Activated T-cell treated with anti-CD3 and anti-CD28 coated beads, Interleukin-2, amount 50 U/mL, for 24 hours (primary cell): ENCODE results near the gene ZNF101.
"Not testable (repeated sequence)": the region's sequence is repeated elsewhere in the genome, so short reads cannot be mapped to it uniquely, and the experiment has no call there.

ENCODE experiments used
- DNase-seq: peaks from one replicate; pipeline ENCODE4 v3.0.0-alpha.2; 2020
- H3K27ac Mint-ChIP-seq: 2 replicates; pipeline ENCODE4 v1.8.0; 2020; ENCODE audit warnings: mild to moderate bottlenecking, mixed read lengths
- H3K27me3 Mint-ChIP-seq: 2 replicates; pipeline ENCODE4 v1.8.0; 2020; ENCODE audit warnings: mixed read lengths
- H3K36me3 Mint-ChIP-seq: 2 replicates; pipeline ENCODE4 v1.8.0; 2020; ENCODE audit warnings: low read depth, mixed read lengths
- H3K4me1 Mint-ChIP-seq: 2 replicates; pipeline ENCODE4 v1.8.0; 2020; ENCODE audit warnings: low read depth, mixed read lengths
- H3K4me3 Mint-ChIP-seq: 2 replicates; pipeline ENCODE4 v1.8.0; 2020; ENCODE audit warnings: mild to moderate bottlenecking, moderate library complexity, mixed read lengths
- H3K9me3 Mint-ChIP-seq: 2 replicates; pipeline ENCODE4 v1.8.0; 2020; ENCODE audit warnings: mixed read lengths

ZNF101 gene

GRCh38 chr19:19662344-19662743 lies 6.3 kb upstream of the ZNF101 start:
- Mint-ChIP-seq H3K4me3 (peak overlapping the region; percentile 95), H3K36me3 (peaks cover 59% of the 10 kb centered on the region), H3K4me1 (peaks cover 29% of the 10 kb centered on the region), H3K27me3 (no peaks in the 10 kb centered on the region), H3K9me3 (no peaks in the 10 kb centered on the region), H3K27ac (peak overlapping the region; percentile 97)
- no peak for DNase-seq

- Mint-ChIP-seq H3K27me3 (no peaks in the 10 kb centered on the region), H3K36me3 (peaks cover 57% of the 10 kb centered on the region)
These were observed 5.8 kb upstream of the ZNF101 start for GRCh38 chr19:19662871-19663255.

GRCh38 chr19:19663256-19664120 lies 5.2 kb upstream of the ZNF101 start, which contains the start of gene ATP13A1:
Gene ATP13A1, minus strand, starts transcription at chr19:19663676. Its CDS starts 10 bp downstream, at chr19:19663666.
- no peaks in the 10 kb centered on the region for H3K27me3 Mint-ChIP-seq
- no peaks in the 10 kb centered on the region for H3K9me3 Mint-ChIP-seq
- H3K4me3 Mint-ChIP-seq, result peak within 1 kb of the TSS; percentile 95
- H3K4me1 Mint-ChIP-seq, result peaks cover 41% of the 10 kb centered on the region
- DNase-seq, result peak; percentile 95
- H3K27ac Mint-ChIP-seq, result peak within 1 kb of the TSS; percentile 97
- peaks cover 58% of the 10 kb centered on the region for H3K36me3 Mint-ChIP-seq

More at GRCh38 chr19:19662871-19663255, 5.8 kb upstream of the ZNF101 start:
- Mint-ChIP-seq H3K4me1 (peaks cover 35% of the 10 kb centered on the region), H3K9me3 (no peaks in the 10 kb centered on the region), H3K4me3 (peak overlapping the region; percentile 95), H3K27ac (peak overlapping the region; percentile 97)
- no peak for DNase-seq

GRCh38 chr19:19665420-19665948 lies 3.2 kb upstream of the ZNF101 start:
- peak; percentile 20 for DNase-seq
- not testable (repeated sequence) for H3K4me3 Mint-ChIP-seq, H3K9me3 Mint-ChIP-seq, H3K27me3 Mint-ChIP-seq
- Mint-ChIP-seq H3K36me3 (peaks cover 56% of the 10 kb centered on the region), H3K27ac (peak overlapping the region; percentile 11), H3K4me1 (peaks cover 46% of the 10 kb centered on the region)

GRCh38 chr19:19670070-19670551 lies 1.5 kb downstream of the ZNF101 start:
- peak overlapping the region; percentile 86 for H3K4me3 Mint-ChIP-seq
- H3K27ac Mint-ChIP-seq, result peak overlapping the region; percentile 90
- peaks cover 12% of the 10 kb centered on the region for H3K9me3 Mint-ChIP-seq
- H3K4me1 Mint-ChIP-seq, result peaks cover 42% of the 10 kb centered on the region
- DNase-seq, result peak; percentile 31
- peaks cover 72% of the 10 kb centered on the region for H3K36me3 Mint-ChIP-seq
- H3K27me3 Mint-ChIP-seq, result no peaks in the 10 kb centered on the region

- H3K27me3 Mint-ChIP-seq, result no peaks in the 10 kb centered on the region
- peaks cover 32% of the 10 kb centered on the region for H3K9me3 Mint-ChIP-seq
- peak; percentile 20 for DNase-seq
- no peak overlapping the region for H3K4me3 Mint-ChIP-seq
- H3K4me1 Mint-ChIP-seq, result peaks cover 44% of the 10 kb centered on the region
- peaks cover 92% of the 10 kb centered on the region for H3K36me3 Mint-ChIP-seq
- H3K27ac Mint-ChIP-seq, result no peak overlapping the region
These were observed 4.2 kb downstream of the ZNF101 start for GRCh38 chr19:19672816-19673215.

- Mint-ChIP-seq H3K9me3 (peaks cover 43% of the 10 kb centered on the region), H3K27ac (no peak overlapping the region), H3K36me3 (peaks cover 98% of the 10 kb centered on the region), H3K27me3 (no peaks in the 10 kb centered on the region), H3K4me1 (peaks cover 37% of the 10 kb centered on the region), H3K4me3 (no peak overlapping the region)
- DNase-seq, result no peak
These were observed 5.7 kb downstream of the ZNF101 start for GRCh38 chr19:19674315-19674714.

GRCh38 chr19:19677579-19677978 lies 8.9 kb downstream of the ZNF101 start:
- H3K27ac Mint-ChIP-seq, result peak overlapping the region; percentile 15
- no peak for DNase-seq
- no peaks in the 10 kb centered on the region for H3K27me3 Mint-ChIP-seq
- peaks cover 98% of the 10 kb centered on the region for H3K36me3 Mint-ChIP-seq
- H3K4me3 Mint-ChIP-seq, result no peak overlapping the region
- H3K4me1 Mint-ChIP-seq, result peaks cover 17% of the 10 kb centered on the region
- peaks cover 50% of the 10 kb centered on the region for H3K9me3 Mint-ChIP-seq

GRCh38 chr19:19679176-19680073 lies 10.8 kb downstream of the ZNF101 start:
- H3K4me1 Mint-ChIP-seq, result peaks cover 14% of the 10 kb centered on the region
- DNase-seq, result no peak
- H3K27ac Mint-ChIP-seq, result no peak overlapping the region
- H3K27me3 Mint-ChIP-seq, result no peaks in the 10 kb centered on the region
- H3K4me3 Mint-ChIP-seq, result no peak overlapping the region
- H3K36me3 Mint-ChIP-seq, result peaks cover 98% of the 10 kb centered on the region
- peaks cover 61% of the 10 kb centered on the region for H3K9me3 Mint-ChIP-seq

GRCh38 chr19:19686119-19686518 lies 17.5 kb downstream of the ZNF101 start:
- not testable (repeated sequence) for H3K4me1 Mint-ChIP-seq, H3K27me3 Mint-ChIP-seq, H3K27ac Mint-ChIP-seq, DNase-seq, H3K4me3 Mint-ChIP-seq
- peaks cover 66% of the 10 kb centered on the region for H3K36me3 Mint-ChIP-seq
- peaks cover 30% of the 10 kb centered on the region for H3K9me3 Mint-ChIP-seq

GRCh38 chr19:19686580-19686979 lies 17.9 kb downstream of the ZNF101 start:
- DNase-seq, result no peak
- Mint-ChIP-seq H3K27me3 (no peaks in the 10 kb centered on the region), H3K4me3 (no peak overlapping the region), H3K36me3 (peaks cover 63% of the 10 kb centered on the region), H3K9me3 (peaks cover 29% of the 10 kb centered on the region), H3K27ac (no peak overlapping the region), H3K4me1 (no peaks in the 10 kb centered on the region)

- H3K36me3 Mint-ChIP-seq, result peaks cover 62% of the 10 kb centered on the region
- no peak overlapping the region for H3K27ac Mint-ChIP-seq
- H3K4me1 Mint-ChIP-seq, result no peaks in the 10 kb centered on the region
- peaks cover 29% of the 10 kb centered on the region for H3K9me3 Mint-ChIP-seq
- no peak overlapping the region for H3K4me3 Mint-ChIP-seq
- H3K27me3 Mint-ChIP-seq, result no peaks in the 10 kb centered on the region
- no peak for DNase-seq
These were observed 18.5 kb downstream of the ZNF101 start for GRCh38 chr19:19687090-19687489.

- peaks cover 18% of the 10 kb centered on the region for H3K9me3 Mint-ChIP-seq
- not testable (repeated sequence) for H3K27me3 Mint-ChIP-seq, DNase-seq
These were observed 20.4 kb downstream of the ZNF101 start for GRCh38 chr19:19689023-19689422.

GRCh38 chr19:19691683-19692082 lies 23.0 kb downstream of the ZNF101 start:
- no peak for DNase-seq
- H3K4me1 Mint-ChIP-seq, result no peaks in the 10 kb centered on the region
- H3K36me3 Mint-ChIP-seq, result peaks cover 28% of the 10 kb centered on the region
- no peak overlapping the region for H3K4me3 Mint-ChIP-seq
- peaks cover 14% of the 10 kb centered on the region for H3K9me3 Mint-ChIP-seq
- H3K27ac Mint-ChIP-seq, result no peak overlapping the region
- H3K27me3 Mint-ChIP-seq, result no peaks in the 10 kb centered on the region

More at GRCh38 chr19:19689023-19689422, 20.4 kb downstream of the ZNF101 start:
- H3K4me3 Mint-ChIP-seq, H3K27ac Mint-ChIP-seq, H3K4me1 Mint-ChIP-seq: not testable (repeated sequence)
- H3K36me3 Mint-ChIP-seq, result peaks cover 48% of the 10 kb centered on the region
